NAMALWA (cell line): ENCODE data around the gene TAOK2.
A peak's percentile ranks its signal among the peaks of the same experiment; 100 is the strongest.

ENCODE experiments used
- DNase-seq: peaks from one replicate; pipeline ENCODE4 v3.0.0-alpha.2; 2015; ENCODE audit warnings: low spot score

The TAOK2 gene

DNA sequence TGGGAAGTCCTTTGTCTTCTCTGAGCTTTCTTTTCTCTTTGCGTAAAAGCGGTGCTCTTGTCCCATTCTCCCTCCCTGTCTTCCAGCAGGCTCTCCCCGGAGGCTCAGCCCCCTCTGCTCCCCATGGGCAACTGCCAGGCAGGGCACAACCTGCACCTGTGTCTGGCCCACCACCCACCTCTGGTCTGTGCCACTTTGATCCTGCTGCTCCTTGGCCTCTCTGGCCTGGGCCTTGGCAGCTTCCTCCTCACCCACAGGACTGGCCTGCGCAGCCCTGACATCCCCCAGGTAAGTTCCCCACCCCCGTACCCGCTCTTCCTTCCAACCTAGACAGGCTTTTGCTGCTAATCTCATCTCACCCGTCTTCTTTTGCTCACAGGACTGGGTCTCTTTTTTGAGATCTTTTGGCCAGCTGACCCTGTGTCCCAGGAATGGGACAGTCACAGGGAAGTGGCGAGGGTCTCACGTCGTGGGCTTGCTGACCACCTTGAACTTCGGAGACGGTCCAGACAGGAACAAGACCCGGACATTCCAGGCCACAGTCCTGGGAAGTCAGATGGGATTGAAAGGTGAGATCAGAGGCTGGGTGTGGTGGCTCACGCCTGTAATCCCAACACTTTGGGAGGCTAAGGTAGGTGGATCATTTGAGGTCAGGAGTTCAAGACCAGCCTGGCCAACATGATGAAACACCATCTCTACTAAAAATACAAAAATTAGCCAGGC is 10.5 kb upstream of the TAOK2 start:
- DNase-seq: no peak

DNA sequence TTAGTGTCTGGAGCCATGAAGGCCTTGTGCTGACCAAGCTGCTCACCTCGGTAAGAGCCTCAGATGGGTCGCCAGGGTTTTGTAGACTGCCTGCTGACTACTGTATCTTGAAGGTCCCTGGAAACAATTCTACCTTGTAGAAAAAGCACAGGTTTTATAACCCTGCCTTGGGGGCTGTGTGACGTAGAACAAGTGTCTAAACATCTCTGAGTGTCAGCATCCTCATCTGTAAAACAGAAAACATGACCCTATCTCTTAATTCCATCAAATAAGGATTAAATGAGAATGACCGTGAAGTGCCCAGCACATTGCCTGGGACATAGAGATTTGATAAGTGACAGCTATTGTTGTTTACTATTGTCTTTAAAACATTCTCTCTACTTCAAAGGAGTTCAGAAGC is 5.5 kb upstream of the TAOK2 start:
- no peak for DNase-seq

DNA sequence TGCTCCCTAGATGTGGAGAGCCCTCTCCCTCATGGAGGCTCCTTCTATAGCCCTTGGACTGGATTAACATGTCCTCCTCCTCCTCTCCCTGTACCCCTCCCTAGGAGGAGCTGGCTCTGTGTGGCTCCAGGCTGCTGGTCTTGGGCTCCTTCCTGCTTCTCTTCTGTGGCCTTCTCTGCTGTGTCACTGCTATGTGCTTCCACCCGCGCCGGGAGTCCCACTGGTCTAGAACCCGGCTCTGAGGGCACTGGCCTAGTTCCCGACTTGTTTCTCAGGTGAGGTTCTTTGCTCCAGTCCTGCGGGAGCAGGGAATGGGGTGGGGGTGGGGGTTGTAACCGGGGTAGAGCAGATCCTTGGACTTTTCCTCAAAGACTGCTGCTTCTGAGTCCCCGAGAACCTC is 2.4 kb upstream of the TAOK2 start:
- DNase-seq: no peak

DNA sequence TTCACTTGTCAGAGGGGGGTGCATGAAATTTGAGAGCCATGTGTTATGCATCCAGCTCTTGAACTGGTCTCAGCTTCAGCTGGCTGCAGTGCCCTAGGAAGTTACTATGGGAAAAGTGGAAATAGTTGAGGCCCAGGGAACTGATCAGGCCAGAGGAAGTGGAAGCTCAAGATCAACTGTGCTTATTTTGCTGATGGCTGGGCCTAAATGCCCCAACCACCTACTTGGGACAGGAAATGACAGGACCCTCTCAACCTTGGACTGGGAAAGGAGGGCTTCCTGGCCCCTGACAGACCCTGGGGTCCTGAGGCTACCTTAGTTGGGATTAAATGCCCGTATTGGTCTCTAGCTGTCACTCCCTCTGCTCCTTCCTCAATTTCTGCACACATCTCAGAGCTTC is 1.2 kb upstream of the TAOK2 start:
- DNase-seq: no peak

DNA sequence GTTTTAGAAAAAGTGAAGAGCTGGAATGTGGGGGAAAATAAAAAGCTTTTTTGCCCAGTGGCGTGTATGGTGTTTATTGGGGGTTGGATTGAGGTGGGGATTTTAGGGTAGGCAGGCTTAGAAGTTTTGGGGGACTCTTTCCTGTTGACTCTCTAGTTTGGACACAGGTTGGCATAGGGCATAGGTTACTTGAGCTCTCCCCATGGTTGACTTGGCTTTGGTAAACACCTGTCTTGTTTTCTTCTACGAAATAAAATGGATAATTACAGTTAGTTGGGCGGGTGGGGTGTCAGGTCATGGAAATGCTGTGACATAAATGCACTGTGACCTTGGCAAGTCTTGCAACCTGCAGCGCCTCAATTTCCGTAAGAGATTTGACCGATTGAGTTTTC is 680 bp upstream of the TAOK2 start:
- DNase-seq: no peak

DNA sequence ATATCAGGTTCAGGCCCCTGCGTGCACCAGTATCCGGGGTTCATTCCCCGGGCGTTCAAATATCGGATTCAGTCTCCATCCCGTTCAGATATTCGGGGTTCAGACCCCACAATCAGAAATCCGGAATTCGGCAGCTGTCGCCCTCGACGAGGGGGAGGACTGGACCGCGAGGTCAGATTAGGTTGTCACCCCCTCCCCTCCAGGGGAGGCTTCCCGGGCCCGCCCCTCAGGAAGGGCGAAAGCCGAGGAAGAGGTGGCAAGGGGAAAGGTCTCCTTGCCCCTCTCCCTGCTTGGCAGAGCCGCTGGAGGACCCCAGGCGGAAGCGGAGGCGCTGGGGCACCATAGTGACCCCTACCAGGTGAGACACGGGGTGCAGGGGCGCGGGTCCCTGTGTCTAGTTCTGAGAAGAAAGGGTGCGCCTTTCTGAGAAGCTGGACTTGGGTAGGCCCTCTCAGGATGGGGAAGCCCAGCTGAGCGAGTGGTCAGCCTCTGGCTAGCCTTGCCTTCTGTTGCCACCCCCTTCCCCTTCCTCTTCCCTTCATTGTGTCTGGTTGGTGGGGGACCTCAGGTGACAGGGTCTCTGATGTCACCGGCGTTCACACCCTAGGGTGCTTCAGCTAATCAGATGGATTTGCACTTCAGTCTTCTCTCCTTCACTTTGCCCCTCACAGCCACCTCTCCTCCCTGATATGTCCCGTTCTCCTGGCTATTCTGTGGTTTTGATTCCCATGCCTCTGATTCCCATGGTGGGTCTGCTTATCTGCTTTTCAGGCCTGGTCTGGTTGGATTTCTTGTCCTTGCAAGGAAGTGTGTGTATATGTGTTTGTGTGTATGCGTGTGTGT is 844 bp downstream of the TAOK2 start:
- peak; percentile 42 for DNase-seq

DNA sequence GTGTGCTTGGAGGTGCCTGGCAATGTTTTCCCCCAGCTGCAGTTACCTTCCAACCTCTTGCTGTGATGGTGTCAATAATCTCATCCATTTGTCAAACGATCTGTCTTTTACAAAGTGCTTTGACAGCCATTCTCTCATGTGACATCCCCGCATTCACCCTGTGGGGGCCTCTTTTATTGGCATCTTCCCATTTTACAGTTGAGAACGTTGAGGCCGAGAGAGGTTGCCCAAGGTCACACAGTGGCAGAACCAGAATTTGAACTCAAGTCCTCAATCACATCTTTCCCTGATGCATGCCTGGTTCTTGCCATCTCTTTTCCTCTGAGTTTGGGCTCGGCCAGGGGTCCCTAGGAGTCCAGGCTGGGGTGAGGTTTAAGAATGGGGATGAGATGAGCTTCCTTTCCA is 1.5 kb downstream of the TAOK2 start:
- DNase-seq: no peak

DNA sequence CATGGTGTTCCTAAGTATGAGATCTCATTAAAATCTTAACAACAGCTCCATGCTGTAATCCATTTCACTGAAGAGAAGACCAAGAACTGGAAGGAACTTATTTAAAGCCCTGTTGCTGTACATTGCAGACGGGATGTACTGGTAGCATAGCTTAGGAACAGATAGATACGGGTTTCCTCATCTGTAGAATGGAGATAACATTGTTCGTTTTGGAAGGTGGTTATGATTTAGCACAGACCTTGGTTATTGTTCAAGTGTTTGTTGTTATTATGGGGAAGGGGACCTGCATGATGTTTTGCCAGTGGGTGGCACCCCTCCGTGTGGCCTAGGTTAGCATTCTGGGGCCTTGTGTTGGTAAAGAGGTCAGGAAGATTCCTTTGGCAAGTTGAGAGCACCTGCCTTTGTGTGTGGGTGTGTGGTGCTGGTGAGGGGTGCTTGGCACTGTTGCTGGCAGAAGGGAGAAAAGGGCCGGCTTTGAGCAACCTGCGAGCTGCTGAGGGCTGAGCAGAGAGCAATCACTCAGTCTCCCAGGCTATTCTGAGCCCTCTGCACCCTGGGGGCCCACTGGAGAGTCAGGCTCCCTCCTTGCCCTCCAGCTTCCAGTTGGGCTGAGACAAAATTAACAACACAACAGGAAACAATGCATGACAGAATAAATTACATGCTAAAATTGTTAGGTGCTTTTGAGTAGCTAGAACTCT is 2.3 kb downstream of the TAOK2 start:
- DNase-seq: no peak

DNA sequence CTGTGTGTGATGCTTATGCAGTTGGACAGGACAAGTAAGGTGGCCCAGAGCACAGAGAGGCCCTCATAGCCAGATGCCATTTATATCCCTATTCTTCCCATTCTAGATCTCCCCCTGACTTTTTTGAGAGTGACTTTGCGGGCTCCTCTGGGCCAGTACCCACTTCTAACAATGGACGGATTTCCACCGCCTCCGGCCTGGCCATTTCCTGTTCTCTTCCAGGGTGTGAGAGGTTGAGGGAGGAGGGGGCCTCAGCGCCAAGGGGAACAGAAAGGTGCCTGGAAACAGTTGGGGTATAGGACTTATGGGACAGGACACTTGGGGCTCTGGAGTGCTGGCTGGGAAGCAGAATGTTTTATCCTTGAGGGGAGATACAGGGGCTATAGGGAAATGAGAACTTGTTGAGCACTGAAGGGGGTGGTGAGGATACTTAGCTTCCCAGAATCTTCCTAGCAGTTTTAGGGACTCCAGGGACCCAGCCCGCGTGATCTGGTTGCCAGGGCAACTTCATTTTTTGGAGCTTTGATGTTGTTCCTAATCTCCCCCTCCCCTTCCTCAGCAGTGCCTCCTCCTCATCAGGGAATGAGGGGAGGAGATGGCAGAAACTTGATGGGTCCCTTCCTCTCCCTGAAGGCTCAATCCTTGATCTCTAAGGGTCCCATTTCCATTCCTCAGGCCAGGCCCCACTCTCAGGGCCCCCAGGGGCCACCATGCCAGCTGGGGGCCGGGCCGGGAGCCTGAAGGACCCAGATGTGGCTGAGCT is 3.6 kb downstream of the TAOK2 start:
- DNase-seq: no peak

DNA sequence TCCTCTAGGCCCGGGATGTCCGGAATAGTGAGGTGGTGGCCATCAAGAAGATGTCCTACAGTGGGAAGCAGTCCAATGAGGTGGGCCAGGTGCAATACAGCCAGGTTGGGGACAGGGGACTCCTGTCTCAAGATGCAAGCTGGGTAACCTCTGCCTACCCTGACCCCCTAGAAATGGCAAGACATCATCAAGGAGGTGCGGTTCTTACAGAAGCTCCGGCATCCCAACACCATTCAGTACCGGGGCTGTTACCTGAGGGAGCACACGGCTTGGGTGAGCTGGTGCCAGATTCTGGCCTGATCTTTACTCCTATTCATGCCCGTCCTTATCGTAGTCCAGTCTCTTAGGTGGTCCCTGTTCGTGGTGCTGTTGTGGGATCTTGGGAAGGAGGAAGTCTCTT is 4.4 kb downstream of the TAOK2 start:
- DNase-seq: no peak

DNA sequence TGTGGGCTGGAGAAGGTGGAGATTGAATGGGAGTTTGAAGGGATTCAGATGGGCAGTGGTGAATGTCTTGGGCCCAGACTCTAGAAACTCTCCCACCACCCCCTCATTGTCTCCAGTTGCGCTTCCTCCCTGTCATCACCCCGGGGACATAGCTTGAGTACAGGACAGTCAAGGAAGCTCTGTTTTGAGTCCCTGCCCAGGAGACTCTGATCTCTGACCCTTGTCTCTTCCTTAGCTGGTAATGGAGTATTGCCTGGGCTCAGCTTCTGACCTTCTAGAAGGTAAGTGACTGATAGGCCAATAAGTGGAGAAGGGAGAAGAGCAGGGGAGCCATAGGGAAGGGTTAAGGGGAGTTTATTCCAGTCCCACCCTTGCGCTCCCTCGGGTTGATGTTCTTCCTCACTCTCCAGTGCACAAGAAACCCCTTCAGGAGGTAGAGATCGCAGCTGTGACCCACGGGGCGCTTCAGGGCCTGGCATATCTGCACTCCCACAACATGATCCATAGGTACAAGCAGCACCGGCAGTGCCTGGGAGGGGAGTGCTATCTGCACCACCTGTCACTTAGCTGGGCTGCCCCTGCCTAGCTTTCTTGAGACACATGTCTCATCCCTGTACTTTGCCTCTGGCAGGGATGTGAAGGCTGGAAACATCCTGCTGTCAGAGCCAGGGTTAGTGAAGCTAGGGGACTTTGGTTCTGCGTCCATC is 5.0 kb downstream of the TAOK2 start:
- DNase-seq: no peak

DNA sequence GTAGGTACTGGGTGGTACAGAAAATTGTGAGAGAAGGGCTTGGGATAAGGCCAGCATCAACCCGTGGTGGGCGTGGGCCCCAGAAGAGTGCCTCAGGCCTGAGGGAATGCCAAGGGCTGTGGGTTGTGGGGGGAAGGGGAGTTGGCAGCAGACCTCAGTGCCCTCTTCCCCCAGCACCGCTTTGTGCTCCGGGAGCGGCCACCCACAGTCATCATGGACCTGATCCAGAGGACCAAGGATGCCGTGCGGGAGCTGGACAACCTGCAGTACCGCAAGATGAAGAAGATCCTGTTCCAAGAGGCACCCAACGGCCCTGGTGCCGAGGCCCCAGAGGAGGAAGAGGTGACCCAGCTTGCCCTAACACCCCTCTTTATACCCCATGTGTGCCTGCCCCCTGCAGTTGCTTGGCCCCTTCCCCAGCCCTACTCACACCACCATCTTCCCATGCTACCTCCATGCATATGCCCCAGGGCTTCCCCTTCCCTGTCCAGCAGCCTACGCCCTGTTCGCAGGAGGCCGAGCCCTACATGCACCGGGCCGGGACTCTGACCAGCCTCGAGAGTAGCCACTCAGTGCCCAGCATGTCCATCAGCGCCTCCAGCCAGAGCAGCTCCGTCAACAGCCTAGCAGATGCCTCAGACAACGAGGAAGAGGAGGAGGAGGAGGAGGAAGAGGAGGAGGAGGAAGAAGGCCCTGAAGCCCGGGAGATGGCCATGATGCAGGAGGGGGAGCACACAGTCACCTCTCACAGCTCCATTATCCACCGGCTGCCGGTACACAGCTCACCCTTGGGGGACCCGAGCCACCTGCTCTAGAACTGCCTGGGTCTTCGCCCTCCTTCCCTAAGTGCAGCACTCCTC is 9.1 kb downstream of the TAOK2 start:
- no peak for DNase-seq

DNA sequence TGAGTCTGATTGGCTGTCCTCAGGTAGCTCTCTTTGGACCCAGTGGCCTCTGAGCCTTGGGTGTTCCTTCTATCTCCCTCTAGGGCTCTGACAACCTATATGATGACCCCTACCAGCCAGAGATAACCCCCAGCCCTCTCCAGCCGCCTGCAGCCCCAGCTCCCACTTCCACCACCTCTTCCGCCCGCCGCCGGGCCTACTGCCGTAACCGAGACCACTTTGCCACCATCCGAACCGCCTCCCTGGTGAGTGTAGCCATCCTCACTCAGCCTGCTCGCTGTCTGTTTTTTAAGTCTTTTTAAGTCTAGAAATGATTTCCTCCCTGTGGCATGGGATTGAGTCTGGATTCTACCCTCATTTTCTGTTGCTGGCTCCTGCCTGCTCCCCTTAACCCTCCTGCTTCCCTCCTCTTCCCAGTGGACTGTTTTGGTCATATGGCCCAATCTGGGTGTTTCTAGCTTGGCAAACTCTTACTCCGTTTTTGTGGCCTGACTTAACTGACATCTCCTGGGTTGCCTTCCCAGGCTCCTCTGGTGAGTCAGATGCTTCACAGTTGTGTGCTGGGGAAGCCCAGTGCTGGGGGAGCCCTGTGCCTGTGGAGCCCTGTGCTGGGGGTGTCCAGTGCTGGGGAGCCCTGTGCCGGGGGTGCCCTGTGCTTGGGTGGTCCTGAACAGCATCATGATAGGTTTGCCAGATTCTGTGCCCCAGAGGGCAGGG is 9.9 kb downstream of the TAOK2 start:
- DNase-seq: no peak

DNA sequence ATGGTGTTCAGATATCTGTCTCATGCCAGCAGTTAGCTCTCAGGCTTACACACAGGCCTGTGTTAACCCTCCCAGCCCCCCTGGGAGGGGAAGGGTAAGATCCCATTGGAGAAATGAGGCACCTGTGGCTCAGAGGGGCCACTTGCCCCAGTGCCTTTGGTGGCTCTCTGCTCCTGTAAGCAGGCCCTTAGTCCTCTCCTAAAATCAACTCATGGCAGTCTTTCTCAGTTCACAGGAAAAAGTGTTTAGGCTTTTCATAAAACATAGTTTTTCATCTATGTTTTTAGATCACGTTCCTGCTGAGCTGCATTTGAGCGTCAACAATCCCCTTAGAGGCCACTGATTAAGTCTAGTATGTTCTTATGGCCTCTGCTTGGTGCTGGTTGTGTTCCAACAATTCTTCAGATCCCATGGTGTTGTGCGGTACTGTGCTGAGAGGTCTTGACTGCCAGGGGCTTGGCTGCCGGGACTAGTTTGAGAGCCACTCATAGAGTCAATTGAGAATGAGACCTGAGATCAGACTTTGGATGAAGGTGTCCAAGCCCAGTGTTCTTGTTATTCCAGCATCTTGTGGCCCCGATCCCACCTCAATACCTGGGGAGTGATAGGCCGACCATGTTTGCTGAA is 10.6 kb downstream of the TAOK2 start:
- no peak for DNase-seq

DNA sequence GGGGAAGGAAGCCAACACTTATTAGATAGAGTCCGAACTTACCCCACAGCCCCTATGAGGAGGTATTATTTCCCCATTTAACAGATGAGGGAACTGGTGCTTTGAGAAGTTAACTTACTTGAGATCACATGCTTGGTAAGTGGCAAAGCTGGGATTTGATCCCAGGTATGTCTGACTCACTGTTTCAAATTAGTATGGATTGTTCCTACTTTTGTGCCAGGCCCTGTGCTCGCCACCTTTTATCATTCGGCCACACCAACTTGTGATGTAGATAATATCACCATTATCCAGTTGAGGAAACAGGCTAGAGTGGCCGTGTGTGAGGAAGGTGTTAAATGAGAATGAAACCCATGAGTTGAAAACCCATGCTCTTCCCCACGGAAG is 11.1 kb downstream of the TAOK2 start:
- no peak for DNase-seq

DNA sequence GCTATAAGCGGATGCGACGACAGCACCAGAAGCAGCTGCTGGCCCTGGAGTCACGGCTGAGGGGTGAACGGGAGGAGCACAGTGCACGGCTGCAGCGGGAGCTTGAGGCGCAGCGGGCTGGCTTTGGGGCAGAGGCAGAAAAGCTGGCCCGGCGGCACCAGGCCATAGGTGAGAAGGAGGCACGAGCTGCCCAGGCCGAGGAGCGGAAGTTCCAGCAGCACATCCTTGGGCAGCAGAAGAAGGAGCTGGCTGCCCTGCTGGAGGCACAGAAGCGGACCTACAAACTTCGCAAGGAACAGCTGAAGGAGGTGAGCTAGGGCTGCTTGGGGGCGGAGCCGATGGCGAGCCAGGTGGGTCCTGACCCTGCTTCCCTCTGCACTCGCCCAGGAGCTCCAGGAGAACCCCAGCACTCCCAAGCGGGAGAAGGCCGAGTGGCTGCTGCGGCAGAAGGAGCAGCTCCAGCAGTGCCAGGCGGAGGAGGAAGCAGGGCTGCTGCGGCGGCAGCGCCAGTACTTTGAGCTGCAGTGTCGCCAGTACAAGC is 11.7 kb downstream of the TAOK2 start:
- no peak for DNase-seq

DNA sequence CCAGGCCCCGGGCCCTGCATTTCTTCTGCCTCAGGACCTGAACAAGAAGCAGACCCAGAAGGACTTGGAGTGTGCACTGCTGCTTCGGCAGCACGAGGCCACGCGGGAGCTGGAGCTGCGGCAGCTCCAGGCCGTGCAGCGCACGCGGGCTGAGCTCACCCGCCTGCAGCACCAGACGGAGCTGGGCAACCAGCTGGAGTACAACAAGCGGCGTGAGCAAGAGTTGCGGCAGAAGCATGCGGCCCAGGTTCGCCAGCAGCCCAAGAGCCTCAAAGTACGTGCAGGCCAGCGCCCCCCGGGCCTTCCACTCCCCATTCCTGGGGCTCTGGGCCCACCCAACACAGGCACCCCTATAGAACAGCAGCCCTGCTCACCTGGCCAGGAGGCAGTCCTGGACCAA is 12.6 kb downstream of the TAOK2 start:
- DNase-seq: no peak

DNA sequence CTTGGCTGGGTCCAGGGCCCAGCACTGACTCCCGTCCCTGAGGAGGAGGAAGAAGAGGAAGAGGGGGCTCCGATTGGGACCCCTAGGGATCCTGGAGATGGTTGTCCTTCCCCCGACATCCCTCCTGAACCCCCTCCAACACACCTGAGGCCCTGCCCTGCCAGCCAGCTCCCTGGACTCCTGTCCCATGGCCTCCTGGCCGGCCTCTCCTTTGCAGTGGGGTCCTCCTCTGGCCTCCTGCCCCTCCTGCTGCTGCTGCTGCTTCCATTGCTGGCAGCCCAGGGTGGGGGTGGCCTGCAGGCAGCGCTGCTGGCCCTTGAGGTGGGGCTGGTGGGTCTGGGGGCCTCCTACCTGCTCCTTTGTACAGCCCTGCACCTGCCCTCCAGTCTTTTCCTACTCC is 13.3 kb downstream of the TAOK2 start:
- no peak for DNase-seq

DNA sequence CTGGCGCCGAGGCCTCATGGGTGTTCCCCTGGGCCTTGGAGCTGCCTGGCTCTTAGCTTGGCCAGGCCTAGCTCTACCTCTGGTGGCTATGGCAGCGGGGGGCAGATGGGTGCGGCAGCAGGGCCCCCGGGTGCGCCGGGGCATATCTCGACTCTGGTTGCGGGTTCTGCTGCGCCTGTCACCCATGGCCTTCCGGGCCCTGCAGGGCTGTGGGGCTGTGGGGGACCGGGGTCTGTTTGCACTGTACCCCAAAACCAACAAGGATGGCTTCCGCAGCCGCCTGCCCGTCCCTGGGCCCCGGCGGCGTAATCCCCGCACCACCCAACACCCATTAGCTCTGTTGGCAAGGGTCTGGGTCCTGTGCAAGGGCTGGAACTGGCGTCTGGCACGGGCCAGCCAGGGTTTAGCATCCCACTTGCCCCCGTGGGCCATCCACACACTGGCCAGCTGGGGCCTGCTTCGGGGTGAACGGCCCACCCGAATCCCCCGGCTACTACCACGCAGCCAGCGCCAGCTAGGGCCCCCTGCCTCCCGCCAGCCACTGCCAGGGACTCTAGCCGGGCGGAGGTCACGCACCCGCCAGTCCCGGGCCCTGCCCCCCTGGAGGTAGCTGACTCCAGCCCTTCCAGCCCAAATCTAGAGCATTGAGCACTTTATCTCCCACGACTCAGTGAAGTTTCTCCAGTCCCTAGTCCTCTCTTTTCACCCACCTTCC is 13.9 kb downstream of the TAOK2 start:
- DNase-seq: no peak
